ENCODE measurements around the gene WSCD2.
"Not testable (repeated sequence)": the region's sequence is repeated elsewhere in the genome, so short reads cannot be mapped to it uniquely, and the experiment has no call there.

WSCD2 gene

DNA sequence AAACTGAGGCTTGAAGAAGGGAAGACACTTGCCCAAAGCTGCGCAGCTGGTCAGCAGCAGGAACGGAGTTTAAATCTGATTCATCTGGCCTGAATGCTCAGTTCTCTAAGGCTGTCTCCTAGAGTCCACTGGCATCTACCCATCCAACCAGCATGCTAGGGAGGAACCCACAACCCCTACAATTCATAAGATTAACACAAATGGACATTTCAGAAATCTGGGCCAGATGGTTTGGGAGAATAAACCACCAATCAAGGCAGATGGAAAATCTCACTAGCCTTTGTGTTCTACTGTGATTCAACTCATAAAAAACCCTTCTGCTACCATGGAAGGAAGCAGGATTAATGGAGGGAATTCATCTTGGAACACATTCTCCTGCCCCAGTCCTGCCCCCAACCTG, 67.8 kb downstream of the WSCD2 start:
- DNase-seq (ENCODE audit: low read depth), result no peak

DNA sequence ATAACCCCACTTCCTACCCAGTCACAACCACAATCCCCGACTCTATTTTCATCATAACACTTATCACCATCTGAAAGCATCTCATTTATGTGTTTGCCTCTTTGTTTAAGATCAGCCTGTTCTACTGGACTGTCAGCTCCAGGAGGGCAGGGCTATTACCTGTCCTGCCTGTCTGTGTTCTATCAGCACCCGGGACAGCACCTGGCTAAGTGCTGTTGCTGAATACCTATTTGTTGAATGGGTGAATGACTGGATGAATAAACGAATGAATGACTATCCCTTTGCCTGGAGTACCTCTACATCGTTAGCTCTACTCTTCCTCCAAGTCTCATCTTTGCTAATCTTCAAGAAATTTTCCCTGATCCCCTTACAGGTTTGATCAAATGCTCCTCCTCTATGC, 69.0 kb downstream of the WSCD2 start:
- no peak for DNase-seq (ENCODE audit: low read depth)

DNA sequence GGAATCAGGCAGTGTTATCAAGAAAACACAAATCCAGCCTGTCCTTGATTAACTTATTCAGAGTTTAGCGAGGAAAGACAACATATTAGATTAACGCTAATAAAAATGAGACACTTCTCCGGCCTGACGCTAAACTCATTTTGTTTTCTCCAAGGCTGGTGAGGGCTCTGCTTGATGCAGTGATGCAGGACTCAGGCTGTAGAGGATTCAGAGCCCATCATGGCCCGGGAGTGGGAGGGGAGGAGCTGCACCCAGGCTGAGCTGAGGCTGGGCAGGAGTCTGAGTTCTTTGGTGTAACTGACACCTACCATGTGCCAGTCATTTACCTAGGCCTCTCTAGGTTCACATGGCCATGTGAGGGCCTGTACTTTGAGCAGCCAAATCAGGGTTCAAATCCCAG, 70.0 kb downstream of the WSCD2 start:
- no peak for DNase-seq (ENCODE audit: low read depth)

DNA sequence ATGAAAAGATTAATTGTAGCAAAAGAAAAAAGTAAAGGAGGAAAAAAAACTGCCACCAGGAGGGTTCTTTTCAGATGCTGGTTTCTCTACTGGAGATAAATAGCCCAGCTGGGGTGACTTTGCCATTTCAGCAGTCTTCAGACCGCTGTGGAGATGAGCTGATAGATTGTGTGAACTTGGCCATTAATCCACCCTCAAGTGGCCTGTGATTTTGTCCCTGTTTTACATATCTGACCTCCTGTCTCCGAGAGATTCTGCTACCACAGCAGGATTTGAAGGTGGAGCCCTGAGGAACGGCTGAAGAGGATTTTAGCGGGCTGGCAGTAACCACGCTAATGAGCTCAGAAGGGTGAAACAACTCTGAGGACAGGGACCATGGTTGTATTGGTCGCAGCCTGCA, 72.7 kb downstream of the WSCD2 start:
- DNase-seq (ENCODE audit: low read depth), result no peak

DNA sequence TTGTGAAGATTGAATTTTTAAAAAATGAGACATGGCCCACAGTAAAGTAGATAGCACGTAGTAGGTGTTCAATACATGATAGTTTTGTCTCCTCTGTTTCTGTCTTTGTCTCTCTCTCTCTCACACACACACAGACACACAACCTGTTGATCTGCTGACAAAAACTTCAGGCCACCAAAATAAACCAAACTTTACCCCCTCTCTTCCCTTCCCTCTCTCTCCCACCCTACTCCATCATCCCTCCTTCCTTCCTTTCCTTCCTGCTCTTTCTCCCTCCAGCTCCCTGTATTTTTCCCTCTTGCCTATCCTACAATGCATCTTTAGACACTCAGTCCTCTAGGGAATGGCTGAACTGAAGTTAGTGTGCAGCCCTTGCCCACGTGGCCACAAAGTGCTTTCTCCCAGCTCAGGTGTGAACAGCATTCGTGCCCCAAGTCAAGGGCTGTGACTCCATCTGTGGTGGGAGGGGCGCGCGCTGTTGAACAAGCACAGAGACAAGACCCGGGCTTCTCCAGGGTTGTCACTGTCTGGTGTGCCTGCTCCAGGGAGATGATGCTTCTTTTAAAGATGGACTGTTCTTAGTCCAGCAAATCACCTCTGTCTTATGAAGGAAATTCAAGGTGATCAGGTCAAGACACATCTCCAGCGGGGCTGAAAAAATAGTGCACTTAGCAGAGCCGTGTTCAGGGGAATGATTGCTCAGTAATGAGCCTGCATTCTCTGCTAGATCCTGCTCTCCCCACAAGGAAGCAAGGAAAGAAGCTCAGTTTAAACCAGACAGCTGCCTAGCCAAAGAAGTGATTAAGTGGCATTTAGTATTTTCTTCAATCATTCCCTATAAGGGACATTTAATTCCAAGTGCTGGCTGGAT, 75.3 kb downstream of the WSCD2 start:
- no peak for DNase-seq (ENCODE audit: low read depth)

DNA sequence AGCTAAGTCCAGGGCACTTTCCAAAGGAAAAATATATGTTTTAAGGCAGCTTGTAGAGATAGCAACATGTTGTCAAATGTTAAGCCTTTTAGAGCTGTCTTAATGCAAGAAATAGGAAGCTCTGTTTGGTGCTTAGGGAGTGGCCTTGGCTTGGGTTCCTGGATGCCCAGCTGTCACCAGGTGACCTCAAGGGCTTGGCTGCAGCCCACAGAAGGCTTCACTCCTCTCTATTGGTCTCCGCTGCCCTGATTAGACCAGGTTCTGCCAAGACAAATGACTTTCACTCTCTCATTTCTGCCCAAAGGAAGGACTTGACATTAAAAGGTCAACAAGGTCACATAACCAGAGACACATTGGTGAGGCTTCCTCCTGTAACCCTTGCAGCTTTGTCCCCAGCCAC, 76.8 kb downstream of the WSCD2 start:
- no peak for DNase-seq (ENCODE audit: low read depth)

DNA sequence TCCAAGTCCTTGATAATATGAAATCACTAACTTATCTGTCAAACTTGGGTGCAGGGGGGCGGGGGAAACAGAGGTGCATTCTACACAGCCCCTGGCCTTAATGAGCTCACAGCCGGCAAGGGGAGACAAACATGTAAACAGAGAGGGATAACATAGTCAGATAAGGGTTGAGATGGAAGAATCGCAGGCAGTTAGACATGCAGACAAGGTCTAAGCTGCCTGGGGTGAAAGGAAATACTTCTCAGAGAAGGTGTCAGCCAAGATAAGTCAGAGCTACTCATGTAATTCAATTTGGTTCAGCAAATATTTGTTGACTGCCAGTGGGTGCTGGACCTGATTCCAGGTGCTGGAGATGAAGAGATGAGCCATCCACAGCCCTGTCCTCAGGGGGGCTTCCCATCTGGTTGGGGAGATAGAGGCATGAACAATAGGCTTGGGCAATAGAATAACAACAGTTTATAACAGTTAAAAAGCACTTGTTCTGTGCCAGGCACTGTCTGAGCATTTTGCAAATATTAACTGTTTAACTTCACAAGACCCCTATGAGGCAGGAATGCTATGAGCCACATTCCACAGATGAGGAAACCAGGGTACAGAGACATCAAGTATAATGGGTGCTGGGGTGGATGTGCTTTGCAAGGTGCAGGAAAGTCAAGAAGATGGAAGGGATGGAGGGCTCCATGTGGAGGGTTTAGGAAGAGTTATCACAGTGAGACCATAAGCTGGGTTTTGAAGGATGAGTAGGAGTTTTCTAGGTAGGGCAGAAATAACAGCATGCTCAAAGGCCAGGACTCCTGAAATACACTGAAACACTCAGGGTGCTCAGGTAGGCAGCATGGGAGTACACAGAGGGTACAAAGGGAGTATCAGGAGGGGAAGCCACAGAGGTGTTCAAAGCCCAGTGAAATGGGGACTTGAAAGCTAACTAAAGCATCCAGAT, 79.0 kb downstream of the WSCD2 start:
- DNase-seq (ENCODE audit: low read depth), result no peak

DNA sequence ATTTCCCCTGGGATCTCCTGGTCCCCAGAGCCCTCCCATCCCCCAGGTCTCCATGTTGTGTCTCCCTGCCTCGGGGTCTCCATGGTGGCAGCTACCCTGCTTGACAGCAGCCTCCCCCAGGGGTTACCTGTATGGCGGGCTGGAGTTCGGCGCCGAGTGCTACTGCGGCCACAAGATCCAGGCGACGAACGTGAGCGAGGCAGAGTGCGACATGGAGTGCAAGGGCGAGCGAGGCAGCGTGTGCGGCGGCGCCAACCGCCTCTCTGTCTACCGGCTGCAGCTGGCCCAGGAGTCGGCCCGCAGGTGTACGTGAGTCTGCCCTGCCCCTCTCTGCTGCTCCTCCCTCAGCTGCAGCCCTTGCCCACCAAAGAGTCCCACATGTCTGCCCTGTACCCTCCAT, 80.9 kb downstream of the WSCD2 start:
- no peak for DNase-seq (ENCODE audit: low read depth)

DNA sequence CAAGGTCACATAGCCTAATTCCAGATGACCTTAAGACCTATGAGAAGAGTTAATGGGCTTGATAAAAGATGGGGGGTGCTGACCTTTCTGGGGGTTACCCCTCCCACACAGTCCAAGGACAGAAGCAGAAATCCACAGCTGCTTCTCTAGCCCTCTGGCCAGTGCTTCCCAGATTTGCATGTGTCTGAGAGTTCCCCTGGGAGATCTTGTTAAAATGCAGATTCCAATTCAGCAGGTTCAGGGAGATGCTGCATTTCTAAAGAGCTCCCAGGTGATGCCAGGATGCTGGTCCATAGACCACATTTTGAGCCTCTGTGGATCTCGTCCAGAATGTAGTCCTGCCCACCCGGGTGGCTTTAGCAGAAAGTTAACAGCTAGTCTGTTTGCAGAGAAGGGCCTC, 82.1 kb downstream of the WSCD2 start:
- DNase-seq (ENCODE audit: low read depth), result no peak

DNA sequence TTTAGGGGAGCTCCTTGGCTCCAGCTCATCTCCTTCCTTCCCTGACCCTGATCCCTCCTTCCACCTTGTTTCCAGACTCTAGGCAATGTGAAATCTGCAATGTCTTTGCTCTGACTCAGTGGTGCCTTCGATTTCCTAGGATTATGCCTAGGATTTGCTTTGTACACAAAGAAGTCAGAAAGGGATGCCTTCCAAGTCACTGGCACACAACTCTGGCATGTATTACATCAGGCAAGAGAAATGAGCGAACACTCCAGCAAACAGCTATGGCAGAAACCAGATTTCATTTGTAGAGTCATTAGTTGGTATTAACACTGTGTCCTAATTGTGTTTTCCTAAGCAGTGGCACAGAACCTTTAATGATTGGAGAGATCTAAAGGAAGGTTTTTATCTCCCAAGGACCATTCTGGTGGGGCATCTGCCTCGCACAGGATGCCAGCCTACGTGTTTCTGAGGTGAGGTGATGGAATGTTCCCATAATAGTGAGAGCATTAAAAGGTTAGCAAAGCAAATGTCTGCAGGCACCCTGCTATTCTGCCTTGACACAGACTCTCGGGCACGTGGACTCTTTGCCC, 84.9 kb downstream of the WSCD2 start:
- no peak for DNase-seq (ENCODE audit: low read depth)

DNA sequence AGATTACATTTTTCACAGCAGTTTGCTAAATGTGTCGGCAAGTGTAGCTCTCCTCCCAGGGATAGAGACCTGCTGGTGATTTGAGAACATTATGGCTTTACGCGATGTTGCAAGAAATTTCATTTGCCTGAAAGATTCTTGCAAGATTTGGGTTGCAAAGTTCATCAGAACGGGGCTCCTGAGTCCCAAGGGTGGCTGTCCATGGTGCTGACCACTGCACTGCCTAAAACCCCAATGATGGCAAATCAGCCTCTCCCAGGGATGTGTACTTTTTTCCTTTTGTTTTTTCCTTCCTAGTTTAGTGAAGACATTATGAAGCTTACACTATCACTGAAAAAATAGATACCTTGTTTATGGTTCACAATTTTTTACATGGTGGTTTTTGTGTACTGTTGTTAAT, 85.4 kb downstream of the WSCD2 start:
- DNase-seq (ENCODE audit: low read depth), result no peak

DNA sequence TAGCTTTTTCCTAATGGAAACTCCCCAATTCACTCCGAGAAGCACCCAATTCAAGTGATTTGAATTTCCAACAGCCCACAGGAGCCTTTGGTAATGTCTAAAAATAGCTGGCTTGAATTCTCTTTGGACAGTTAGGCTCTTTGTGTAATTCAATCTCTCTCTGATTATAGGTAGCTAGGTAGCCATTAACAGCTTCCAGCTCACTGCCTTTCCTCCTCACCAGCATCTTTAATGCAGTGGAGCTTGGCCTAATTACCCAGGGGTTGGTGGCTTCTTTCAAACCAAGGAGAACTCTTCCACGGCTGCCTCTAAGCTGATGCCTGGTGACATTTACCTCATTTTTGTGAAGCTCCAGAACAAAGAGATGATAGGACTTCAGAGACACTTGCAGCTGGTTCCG, 86.4 kb downstream of the WSCD2 start:
- DNase-seq (ENCODE audit: low read depth), result no peak

DNA sequence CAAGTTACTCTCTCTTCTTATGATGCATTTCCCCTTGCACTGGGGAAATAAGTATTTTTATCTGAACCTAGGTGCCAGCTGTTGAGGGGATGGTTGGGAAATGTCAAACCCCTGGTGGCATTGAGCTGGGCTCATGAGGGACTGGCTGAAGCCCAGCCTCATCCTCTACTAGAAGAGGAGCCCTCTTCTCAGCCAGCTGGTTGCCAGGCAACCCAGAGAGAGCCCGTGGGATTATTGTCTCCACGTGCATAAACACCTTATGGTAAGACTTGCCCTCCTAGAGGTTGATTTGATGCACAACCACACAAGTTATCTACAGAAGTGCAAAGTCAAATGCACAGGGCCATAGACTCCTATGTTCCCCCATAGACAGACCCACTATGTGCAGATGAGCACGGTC, 89.8 kb downstream of the WSCD2 start:
- no peak for DNase-seq (ENCODE audit: low read depth)

DNA sequence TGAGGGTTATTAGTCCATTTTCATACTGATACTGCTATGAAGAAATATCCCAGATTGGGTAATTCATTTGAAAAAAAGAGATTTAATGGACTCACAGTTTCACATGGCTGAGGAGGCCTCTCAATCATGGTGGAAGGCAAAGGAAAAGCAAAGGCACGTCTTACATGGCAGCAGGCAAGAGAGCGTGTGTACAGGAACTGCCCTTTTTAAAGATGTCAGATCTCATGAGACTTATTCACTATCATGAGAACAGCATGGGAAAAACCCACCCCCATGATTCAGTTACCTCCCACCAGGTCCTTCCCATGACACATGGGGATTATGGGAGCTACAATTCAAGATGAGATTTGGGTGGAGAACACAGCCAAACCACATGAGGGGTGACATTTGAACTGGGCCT, 96.0 kb downstream of the WSCD2 start:
- not testable (repeated sequence) for DNase-seq (ENCODE audit: low read depth)

DNA sequence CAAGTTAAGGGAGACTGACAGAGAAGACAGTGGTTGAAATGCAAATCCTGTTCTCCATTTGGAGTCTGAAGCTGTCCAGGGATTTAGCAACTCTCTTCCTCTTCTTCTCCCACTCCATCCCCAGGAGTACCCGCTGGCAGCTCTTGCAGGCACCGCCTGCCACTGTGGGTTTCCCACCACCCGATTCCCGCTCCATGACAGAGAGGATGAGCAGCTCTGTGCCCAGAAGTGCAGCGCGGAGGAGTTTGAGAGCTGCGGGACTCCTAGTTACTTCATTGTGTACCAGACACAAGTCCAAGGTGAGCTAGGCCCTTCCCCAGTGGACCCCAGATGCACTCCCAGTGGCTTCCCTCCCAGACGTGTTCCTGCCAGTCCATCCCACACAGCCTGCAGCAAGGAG, 97.8 kb downstream of the WSCD2 start:
- DNase-seq (ENCODE audit: low read depth), result no peak

DNA sequence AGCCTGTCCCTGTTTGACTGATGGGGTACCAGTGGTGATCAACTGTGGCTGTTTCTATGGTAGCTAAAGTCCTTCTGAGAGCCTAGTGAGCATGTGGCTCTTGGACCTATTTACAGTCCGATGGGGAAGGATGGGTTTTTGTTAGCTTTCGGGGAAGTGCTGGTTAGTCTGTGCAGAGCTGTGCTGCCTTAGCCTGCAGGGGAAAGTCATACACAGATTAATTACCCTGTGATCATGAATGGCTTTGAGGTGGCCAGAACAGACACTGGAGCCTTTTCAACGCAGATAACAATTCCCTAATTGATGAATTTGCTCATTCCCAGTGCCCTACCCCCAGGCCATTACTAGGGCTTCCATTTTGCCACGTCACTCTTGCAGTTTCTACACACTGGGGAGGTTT, 99.7 kb downstream of the WSCD2 start:
- no peak for DNase-seq (ENCODE audit: low read depth)

DNA sequence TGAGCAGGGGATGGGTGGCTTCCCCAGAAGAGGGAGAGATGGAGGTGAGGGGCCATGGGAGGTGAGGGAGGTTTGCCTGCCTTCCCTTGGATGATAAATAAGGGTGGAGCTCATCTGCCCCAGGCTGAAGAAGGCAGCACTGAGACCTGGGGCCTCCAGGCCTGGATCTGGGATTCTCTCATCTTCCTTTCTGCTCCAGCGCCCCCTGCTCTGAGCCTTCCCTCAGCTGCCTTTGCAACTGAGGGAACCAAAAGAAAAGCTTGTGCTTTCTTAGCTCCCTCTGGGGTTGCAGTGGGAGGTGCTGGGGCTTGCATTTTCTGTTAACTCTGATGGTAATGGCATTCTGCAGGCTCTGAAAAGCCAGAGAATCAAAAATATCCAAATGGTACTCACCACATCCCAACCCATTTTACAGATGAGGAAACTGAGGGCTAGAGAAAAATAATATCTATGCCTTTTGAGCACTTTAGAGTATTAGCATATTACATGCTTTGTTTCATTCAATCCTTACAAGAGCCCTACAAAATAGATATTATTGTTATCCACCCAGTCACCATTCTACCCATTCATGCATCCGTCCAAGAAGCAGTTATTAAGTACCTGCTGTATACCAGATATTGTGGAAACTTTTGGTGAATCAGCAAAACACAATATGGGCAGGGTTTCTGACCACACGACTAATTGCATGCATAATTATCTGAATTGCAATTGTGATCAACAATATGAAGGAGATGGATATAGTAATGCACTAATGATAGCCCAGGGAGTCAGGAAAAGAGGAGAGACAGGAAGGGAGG, 102.2 kb downstream of the WSCD2 start:
- no peak for DNase-seq (ENCODE audit: low read depth)

DNA sequence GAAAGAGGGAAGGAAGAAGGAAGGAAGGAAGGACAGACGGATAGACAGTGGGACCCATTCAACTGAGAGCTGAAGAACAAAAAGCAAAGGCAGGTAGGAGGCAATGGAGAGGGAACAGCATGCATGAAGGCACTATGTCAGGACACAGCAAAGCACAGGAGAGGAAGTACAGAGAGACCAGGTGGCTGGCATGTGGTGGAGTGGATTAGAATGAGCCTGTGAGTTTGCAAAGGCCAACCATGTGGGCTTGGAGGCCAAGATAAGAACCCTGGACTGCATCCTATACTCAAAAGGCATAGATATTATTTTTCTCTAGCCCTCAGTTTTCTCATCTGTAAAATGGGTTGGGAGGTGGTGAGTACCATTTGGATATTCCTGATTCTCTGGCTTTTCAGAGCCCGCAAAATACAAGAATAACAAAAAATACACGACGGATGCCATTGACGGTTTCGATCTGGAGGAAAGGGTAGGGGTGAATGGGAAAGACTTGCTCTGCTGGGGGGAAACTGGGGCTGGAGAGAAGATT, 102.9 kb downstream of the WSCD2 start:
- no peak for DNase-seq (ENCODE audit: low read depth)

DNA sequence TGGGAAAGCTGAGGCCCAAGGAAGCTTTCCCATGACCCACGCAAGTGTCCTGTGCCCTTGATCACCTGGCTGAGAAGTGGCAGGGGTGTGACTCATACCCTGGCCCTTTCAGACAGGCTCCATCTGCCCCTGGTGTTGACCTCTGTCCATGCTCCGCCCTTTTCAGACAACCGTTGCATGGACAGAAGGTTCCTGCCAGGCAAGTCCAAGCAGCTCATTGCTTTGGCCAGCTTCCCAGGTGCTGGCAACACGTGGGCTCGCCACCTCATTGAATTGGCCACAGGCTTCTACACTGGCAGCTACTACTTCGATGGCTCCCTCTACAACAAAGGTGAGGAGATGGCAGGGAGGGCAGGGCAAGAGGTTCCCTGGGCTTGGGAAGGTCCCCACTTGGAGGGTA, 103.5 kb downstream of the WSCD2 start:
- DNase-seq (ENCODE audit: low read depth), result no peak

DNA sequence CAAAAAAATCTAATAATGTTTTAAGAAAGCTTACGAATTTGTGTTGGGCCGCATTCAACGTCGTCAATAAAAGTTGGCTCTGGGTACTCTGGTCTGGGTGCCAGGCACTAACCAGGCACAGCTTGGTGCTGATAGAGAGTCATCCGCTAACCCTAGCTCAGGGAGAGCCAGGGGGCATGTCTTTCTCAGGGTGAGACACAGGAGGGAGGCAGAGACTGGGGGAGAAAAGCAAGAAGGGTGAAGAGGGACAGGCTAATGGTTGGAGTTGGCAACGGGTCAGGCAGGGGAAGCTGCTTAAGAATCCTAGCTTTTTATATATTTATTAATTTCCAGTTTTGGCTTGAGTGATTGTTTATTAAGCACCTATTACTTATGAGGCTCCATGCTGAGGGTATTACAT, 105.1 kb downstream of the WSCD2 start:
- DNase-seq (ENCODE audit: low read depth), result no peak

DNA sequence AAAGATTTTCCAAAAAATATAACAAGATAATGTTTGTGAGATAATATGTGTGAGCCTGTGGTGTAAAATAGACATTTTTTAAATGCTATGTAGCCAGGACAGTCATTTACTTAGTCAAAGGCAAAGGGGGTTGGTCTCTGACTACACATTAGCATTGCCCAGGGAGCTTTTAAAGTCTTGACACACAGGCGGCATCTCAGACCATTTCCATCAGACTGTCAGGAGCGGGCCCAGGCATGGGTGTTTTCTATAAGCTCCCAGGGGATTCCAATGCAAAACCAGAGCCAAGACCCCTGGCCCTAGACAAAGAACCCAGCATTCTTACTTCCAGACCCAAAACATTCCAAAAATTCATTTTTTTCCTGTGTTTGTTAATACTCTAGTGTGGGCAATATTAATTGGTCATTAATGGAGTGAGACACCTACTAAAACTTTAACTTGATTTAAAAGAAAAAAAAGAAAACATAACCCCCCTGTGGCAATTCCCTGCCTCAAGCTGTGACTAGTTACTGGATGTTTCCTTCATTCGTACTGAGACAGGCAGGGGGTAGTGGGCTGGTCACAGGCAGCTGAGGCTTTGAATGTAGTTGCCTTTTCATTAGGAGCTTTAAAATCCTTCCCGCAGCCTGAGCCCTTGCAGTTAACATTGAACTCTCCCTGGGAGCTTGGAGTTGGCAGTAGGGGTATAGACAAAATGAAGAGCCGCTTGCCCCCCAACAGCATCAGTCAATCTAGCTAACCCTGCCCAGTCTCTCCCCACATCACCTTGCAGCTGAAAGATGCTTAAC, 106.3 kb downstream of the WSCD2 start:
- no peak for DNase-seq (ENCODE audit: low read depth)

Data from stimulated activated CD8-positive, alpha-beta memory T cell treated with anti-CD3 and anti-CD28 coated beads, Interleukin-4, amount 100 ng/mL, for 24 hours (primary cell).